GM12873 (cell line): ENCODE data around the gene PPP1R12C.

Experiments used
- TF ChIP-seq, protein P1 (sequence below): IDR thresholded peaks from 2 replicates; pipeline ENCODE4 v1.5.1; 2012; ENCODE audit warnings: low read depth, mild to moderate bottlenecking, moderate library complexity, low read length, control low read depth; ENCODE audit not compliant: insufficient read depth; ENCODE audit errors: missing control alignments

The PPP1R12C gene

DNA sequence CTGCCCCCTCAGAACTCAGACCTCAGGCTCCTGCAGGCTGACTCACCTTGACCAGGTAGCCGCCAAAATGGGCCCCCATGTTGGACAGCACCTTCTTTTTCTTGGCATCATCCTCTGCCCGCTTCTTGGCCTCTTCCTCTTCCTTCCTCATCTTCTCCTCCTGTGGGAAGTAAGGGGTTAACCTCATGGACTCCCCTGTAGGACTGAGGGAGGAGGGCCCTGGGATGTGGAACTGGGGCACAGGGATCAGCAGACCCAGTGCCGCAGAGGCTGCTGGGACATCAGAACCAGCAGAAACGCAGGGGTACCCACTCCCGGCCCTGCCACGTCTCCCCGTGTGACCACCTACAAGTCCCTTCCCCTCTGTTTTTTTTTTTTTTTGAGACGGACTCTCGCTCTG is 20.5 kb upstream of the PPP1R12C start:
- TF ChIP-seq, protein P1, sequence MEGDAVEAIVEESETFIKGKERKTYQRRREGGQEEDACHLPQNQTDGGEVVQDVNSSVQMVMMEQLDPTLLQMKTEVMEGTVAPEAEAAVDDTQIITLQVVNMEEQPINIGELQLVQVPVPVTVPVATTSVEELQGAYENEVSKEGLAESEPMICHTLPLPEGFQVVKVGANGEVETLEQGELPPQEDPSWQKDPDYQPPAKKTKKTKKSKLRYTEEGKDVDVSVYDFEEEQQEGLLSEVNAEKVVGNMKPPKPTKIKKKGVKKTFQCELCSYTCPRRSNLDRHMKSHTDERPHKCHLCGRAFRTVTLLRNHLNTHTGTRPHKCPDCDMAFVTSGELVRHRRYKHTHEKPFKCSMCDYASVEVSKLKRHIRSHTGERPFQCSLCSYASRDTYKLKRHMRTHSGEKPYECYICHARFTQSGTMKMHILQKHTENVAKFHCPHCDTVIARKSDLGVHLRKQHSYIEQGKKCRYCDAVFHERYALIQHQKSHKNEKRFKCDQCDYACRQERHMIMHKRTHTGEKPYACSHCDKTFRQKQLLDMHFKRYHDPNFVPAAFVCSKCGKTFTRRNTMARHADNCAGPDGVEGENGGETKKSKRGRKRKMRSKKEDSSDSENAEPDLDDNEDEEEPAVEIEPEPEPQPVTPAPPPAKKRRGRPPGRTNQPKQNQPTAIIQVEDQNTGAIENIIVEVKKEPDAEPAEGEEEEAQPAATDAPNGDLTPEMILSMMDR = no peak

DNA sequence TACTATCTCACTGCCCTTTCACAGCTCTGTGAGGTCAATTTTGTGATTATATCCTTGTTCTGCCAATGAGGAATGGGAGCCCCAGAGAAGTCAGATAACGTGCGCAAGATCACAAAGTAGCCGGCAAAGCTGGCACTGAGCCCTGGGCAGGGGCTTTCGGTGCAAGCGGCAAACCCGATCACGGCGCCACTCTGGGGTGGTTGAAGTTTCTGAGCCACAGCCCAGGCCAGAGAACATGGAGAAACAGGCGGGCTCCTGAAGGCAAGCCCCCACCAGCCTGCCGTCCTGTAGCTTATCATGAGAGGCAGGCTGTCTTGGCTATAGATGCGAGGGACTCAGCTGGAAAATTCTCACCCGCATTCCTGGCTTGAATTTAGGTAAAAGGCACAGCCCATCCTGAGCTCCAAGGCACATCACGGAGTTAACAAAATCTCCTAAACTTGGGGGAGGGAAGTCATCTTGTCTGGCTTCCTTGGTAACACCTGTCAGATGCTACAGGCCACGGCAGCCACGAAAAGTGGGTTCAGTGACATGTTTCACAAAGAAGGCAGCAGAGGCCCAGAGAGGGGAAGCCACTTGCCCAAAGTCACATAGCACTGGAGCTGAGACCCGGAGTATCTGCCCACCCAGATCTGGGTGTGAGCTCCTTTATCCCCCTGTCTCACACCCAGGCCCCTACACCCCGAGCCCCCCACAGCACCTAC is 19.1 kb upstream of the PPP1R12C start:
- TF ChIP-seq, protein P1 = no peak

DNA sequence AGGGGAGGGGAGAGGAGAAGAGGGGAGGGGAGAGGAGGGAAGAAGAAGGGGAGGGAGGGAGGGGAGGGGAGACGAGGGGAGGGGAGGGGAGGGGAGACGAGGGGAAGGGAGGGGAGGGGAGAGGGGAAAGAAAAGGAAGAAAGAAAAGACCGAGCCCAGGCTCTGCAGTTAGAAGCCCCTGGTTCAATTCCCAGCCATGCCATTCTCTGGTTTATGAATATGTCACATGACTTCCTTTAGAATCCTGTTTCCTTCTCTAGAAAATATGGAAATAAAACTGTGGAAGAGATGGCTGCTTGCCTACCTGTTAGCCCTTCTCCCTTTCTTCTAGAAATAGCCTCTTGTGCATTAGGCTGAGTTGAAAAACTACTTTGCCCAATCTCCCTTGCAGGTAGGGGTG is 17.3 kb upstream of the PPP1R12C start:
- TF ChIP-seq, protein P1 = no peak

DNA sequence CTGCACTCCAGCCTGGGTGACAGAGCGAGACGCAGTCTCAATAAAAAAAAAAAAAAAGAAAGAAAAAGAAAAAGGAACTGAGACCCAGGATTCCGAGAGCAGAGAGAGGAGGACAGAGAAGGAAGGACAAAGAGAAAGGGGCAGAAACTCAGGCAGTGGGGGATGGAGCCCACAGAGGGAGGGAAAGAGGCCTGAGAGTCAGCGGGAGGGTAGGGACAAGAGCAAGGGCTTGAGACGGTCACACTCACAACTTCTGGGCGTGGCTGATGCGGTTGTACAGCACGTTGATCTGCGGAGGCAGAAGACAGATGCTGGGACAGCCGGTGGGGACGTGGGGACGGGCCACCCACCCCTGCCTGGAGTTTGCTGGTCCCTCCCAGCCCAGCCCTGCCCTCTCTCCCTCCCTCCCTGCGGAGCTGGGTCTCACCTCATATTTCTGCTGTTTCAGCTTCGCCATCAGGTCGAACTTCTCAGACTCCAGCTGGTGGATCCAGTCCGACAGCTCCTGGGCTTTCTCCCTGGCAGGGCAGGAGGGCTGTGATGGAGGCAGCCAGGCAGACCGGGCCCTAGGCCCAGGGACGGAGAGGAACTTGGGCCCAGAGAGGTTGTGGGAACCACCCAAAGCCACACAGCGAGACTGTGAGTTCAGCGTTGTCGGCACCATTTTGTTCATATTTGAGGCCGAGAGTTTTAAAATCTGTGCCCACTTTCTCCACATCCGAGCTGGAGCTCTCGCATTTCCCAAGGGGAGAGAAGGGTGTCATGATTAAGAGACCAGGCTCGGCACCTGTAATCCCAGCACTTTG is 16.4 kb upstream of the PPP1R12C start:
- TF ChIP-seq, protein P1 = no peak

DNA sequence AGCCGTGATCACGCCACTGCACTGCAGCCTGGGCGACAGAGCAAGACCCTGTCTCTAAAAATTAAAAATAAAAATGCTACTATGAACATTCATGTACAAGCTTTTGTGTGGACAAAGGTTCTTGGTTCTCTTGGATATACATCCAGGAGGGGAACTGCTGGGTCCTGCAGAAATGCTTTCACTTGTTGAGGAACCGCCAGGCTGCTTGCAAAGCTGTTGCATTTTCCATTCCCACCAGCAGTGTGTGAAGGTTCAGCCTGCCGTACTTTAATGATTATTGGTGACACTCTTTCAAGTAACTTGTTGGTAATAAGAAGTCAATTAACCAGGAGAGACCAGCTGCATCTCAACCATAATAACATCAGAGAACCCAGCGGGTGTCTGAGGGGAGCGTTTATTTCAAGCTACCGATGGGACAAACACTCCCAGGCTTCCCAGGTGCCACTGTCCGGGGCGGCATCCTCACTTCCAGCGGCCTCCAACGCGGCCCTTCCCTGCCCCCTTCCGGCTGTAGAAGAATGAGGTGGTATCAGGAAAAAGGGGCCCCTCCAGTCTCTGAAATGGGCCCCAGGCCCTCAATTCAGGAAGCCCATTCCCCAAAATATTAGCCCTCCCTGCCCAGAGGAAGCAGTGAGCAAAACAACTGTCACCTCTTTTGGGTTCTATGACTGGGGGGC is 15.2 kb upstream of the PPP1R12C start:
- TF ChIP-seq, protein P1 = peak; percentile 22

DNA sequence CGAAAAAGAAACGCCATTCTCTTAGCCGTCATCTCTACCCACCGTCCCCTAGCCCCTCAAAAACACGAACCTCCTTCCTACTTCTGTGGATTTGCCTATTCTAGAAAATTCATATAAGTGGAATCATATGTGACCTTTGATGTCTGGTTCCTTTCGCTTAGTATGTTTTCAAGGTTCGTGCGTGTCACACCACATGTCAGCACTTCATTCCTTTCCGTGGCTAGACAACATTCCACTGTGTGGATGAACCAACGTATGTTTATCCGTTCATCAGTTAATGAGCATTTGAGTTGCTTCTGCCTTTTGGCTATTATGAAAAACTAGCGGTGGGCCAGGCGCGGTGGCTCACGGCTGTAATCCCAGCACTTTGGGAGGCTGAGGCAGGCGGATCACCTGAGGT is 14.0 kb upstream of the PPP1R12C start:
- TF ChIP-seq, protein P1 = no peak

DNA sequence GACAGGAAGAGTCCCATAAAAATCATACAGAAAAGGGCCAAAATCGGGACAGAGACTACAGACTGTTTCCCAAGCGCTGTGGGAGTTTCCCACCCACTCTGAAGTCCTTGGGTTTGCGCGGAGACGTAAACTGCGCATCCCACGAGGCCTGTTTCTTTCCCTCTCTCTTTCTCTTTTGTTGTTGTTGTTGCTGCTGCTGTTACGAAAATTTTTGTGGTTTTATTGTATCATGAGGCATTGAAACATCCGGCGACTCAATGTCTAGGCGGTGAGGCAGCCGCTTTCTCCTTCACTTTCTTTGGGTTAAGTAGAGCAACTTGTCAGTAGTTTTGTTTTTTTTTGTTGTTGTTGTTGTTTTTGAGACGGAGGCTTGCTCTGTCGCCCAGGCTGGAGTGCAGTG is 1.6 kb upstream of the PPP1R12C start:
- TF ChIP-seq, protein P1 = no peak
